Rectal smooth muscle tissue (tissue), 1 donor: ENCODE data around the gene DTD2.
"Not testable (repeated sequence)": the region's sequence is repeated elsewhere in the genome, so short reads cannot be mapped to it uniquely, and the experiment has no call there.

Experiments used
- H3K27ac ChIP-seq: one replicate; pipeline ENCODE4 v1.7.0; 2013; ENCODE audit warnings: low read depth, low read length, inconsistent platforms
- H3K27me3 ChIP-seq: one replicate; pipeline ENCODE4 v1.7.0; 2013; ENCODE audit warnings: low read length; ENCODE audit not compliant: control insufficient read depth, insufficient read depth
- H3K36me3 ChIP-seq: one replicate; pipeline ENCODE4 v1.7.0; 2013; ENCODE audit warnings: low read length; ENCODE audit not compliant: control insufficient read depth, insufficient read depth
- H3K4me1 ChIP-seq: one replicate; pipeline ENCODE4 v1.7.0; 2013; ENCODE audit warnings: low read length; ENCODE audit not compliant: control insufficient read depth, insufficient read depth
- H3K4me3 ChIP-seq: one replicate; pipeline ENCODE4 v1.7.0; 2013; ENCODE audit warnings: low read length
- H3K9ac ChIP-seq: one replicate; pipeline ENCODE4 v1.7.0; 2013; ENCODE audit warnings: low read length

The DTD2 gene

GRCh38 chr14:31466554-31466953 lies 9.2 kb upstream of the DTD2 start:
- H3K9ac ChIP-seq, result no peak overlapping the region
- no peaks in the 10 kb centered on the region for H3K27me3 ChIP-seq
- H3K27ac ChIP-seq, result no peak overlapping the region
- H3K36me3 ChIP-seq, result no peaks in the 10 kb centered on the region
- no peak overlapping the region for H3K4me3 ChIP-seq
- H3K4me1 ChIP-seq, result peaks cover 3% of the 10 kb centered on the region

- H3K9ac ChIP-seq, result no peak overlapping the region
- peaks cover 3% of the 10 kb centered on the region for H3K4me1 ChIP-seq
- no peak overlapping the region for H3K27ac ChIP-seq
- no peak overlapping the region for H3K4me3 ChIP-seq
- H3K27me3 ChIP-seq, result no peaks in the 10 kb centered on the region
- H3K36me3 ChIP-seq, result no peaks in the 10 kb centered on the region
These were observed 7.8 kb upstream of the DTD2 start for GRCh38 chr14:31465111-31465510.

- H3K27ac ChIP-seq, H3K4me3 ChIP-seq, H3K9ac ChIP-seq, H3K4me1 ChIP-seq, H3K27me3 ChIP-seq, H3K36me3 ChIP-seq: not testable (repeated sequence)
These were observed 5.1 kb upstream of the DTD2 start for GRCh38 chr14:31462450-31462849.

GRCh38 chr14:31461545-31461944 lies 4.2 kb upstream of the DTD2 start:
- H3K27ac ChIP-seq, result no peak overlapping the region

GRCh38 chr14:31457665-31458659 lies 656 bp upstream of the DTD2 start:
- Histone ChIP-seq H3K27ac (peak overlapping the region; percentile 84), H3K9ac (no peak overlapping the region), H3K27me3 (no peaks in the 10 kb centered on the region), H3K36me3 (no peaks in the 10 kb centered on the region), H3K4me1 (no peaks in the 10 kb centered on the region), H3K4me3 (peak overlapping the region; percentile 78)

More at GRCh38 chr14:31461545-31461944, 4.2 kb upstream of the DTD2 start:
- Histone ChIP-seq H3K9ac (no peak overlapping the region), H3K36me3 (no peaks in the 10 kb centered on the region), H3K4me3 (no peak overlapping the region), H3K4me1 (peaks cover 3% of the 10 kb centered on the region), H3K27me3 (no peaks in the 10 kb centered on the region)

- H3K4me1 ChIP-seq, result no peaks in the 10 kb centered on the region
- H3K27me3 ChIP-seq, result no peaks in the 10 kb centered on the region
- no peaks in the 10 kb centered on the region for H3K36me3 ChIP-seq
- H3K9ac ChIP-seq, result no peak overlapping the region
- H3K27ac ChIP-seq, result no peak overlapping the region
- H3K4me3 ChIP-seq, result no peak overlapping the region
These were observed 7.2 kb downstream of the DTD2 start for GRCh38 chr14:31449971-31450610.

GRCh38 chr14:31449136-31449535 lies 8.2 kb downstream of the DTD2 start:
- no peak overlapping the region for H3K4me3 ChIP-seq
- no peak overlapping the region for H3K9ac ChIP-seq
- no peaks in the 10 kb centered on the region for H3K36me3 ChIP-seq
- H3K27ac ChIP-seq, result no peak overlapping the region
- no peaks in the 10 kb centered on the region for H3K27me3 ChIP-seq
- H3K4me1 ChIP-seq, result no peaks in the 10 kb centered on the region

GRCh38 chr14:31445703-31446102 lies 11.6 kb downstream of the DTD2 start:
- H3K4me3 ChIP-seq, result no peak overlapping the region
- no peaks in the 10 kb centered on the region for H3K4me1 ChIP-seq
- H3K9ac ChIP-seq, result no peak overlapping the region
- H3K27ac ChIP-seq, result no peak overlapping the region
- no peaks in the 10 kb centered on the region for H3K36me3 ChIP-seq
- H3K27me3 ChIP-seq, result no peaks in the 10 kb centered on the region

- no peak overlapping the region for H3K27ac ChIP-seq
- no peak overlapping the region for H3K9ac ChIP-seq
- no peak overlapping the region for H3K4me3 ChIP-seq
- H3K4me1 ChIP-seq, result no peaks in the 10 kb centered on the region
- no peaks in the 10 kb centered on the region for H3K27me3 ChIP-seq
- no peaks in the 10 kb centered on the region for H3K36me3 ChIP-seq
These were observed 15.0 kb downstream of the DTD2 start for GRCh38 chr14:31442284-31442683.

GRCh38 chr14:31441273-31442111 lies 15.8 kb downstream of the DTD2 start:
- Histone ChIP-seq H3K9ac (no peak overlapping the region), H3K27me3 (no peaks in the 10 kb centered on the region), H3K36me3 (no peaks in the 10 kb centered on the region), H3K4me3 (no peak overlapping the region), H3K27ac (no peak overlapping the region), H3K4me1 (no peaks in the 10 kb centered on the region)

GRCh38 chr14:31440280-31440679 lies 17.0 kb downstream of the DTD2 start:
- Histone ChIP-seq H3K9ac (no peak overlapping the region), H3K4me3 (no peak overlapping the region), H3K27me3 (no peaks in the 10 kb centered on the region), H3K27ac (no peak overlapping the region), H3K36me3 (no peaks in the 10 kb centered on the region), H3K4me1 (no peaks in the 10 kb centered on the region)

- Histone ChIP-seq H3K9ac (no peak overlapping the region), H3K36me3 (no peaks in the 10 kb centered on the region), H3K27me3 (no peaks in the 10 kb centered on the region), H3K4me1 (no peaks in the 10 kb centered on the region), H3K4me3 (no peak overlapping the region), H3K27ac (no peak overlapping the region)
These were observed 17.7 kb downstream of the DTD2 start for GRCh38 chr14:31439561-31439960.
